KBM-7 (cell line): ENCODE data around the gene BLVRA.
"Not testable (repeated sequence)": the region's sequence is repeated elsewhere in the genome, so short reads cannot be mapped to it uniquely, and the experiment has no call there.

Experiments
- DNase-seq: peaks from one replicate; pipeline ENCODE4 v3.0.0-alpha.2; 2015
- in situ Hi-C: fragments of 300-500 bp; cut with MboI; formaldehyde crosslinking; loops from 2 replicates; pipeline ENCODE4 v1.14.3; 2020; ENCODE audit warnings: low sequenced_read_pairs, low pct_unique_long_range_greater_than_20kb, mixed read lengths

The BLVRA gene

GRCh38 chr7:43766564-43766963, 8.1 kb downstream of the BLVRA start:
- in situ Hi-C loops = no loop called here
- DNase-seq = no peak

- no peak for DNase-seq
Observed at GRCh38 chr7:43767311-43767710, 8.8 kb downstream of the BLVRA start.

GRCh38 chr7:43768201-43768886, 9.9 kb downstream of the BLVRA start:
- in situ Hi-C loops = no loop called here
- DNase-seq = no peak

More at GRCh38 chr7:43767311-43767710, 8.8 kb downstream of the BLVRA start:
- in situ Hi-C loops = no loop called here

- DNase-seq = no peak
- in situ Hi-C loops = no loop called here
Observed at GRCh38 chr7:43768887-43769272, 10.4 kb downstream of the BLVRA start.

GRCh38 chr7:43769281-43769680, 10.8 kb downstream of the BLVRA start:
- in situ Hi-C loops = no loop called here
- no peak for DNase-seq

GRCh38 chr7:43769791-43770465, 11.4 kb downstream of the BLVRA start:
- in situ Hi-C loops = no loop called here

GRCh38 chr7:43771128-43771527, 12.6 kb downstream of the BLVRA start:
- in situ Hi-C loops = no loop called here
- DNase-seq = no peak

More at GRCh38 chr7:43769791-43770465, 11.4 kb downstream of the BLVRA start:
- no peak for DNase-seq

- no peak for DNase-seq
- in situ Hi-C loops = no loop called here
Observed at GRCh38 chr7:43771573-43771972, 13.1 kb downstream of the BLVRA start.

GRCh38 chr7:43773268-43773667, 14.8 kb downstream of the BLVRA start:
- in situ Hi-C loops = not testable (repeated sequence)

GRCh38 chr7:43775255-43775654, 16.8 kb downstream of the BLVRA start:
- DNase-seq, in situ Hi-C loops: not testable (repeated sequence)

More at GRCh38 chr7:43773268-43773667, 14.8 kb downstream of the BLVRA start:
- DNase-seq = not testable (repeated sequence)

- in situ Hi-C loops, DNase-seq: not testable (repeated sequence)
Observed at GRCh38 chr7:43778293-43779044, 20.0 kb downstream of the BLVRA start.

- in situ Hi-C loops = no loop called here
- DNase-seq = no peak
Observed at GRCh38 chr7:43779045-43779812, 20.7 kb downstream of the BLVRA start.

GRCh38 chr7:43781726-43782607, 23.5 kb downstream of the BLVRA start:
- no peak for DNase-seq
- in situ Hi-C loops = no loop called here

GRCh38 chr7:43782768-43783555, 24.5 kb downstream of the BLVRA start:
- DNase-seq = no peak
- in situ Hi-C loops = no loop called here

GRCh38 chr7:43784030-43784584, 25.6 kb downstream of the BLVRA start:
- in situ Hi-C loops = no loop called here
- DNase-seq = no peak

GRCh38 chr7:43784585-43785087, 26.2 kb downstream of the BLVRA start:
- in situ Hi-C loops, DNase-seq: not testable (repeated sequence)

GRCh38 chr7:43785420-43785819, 26.9 kb downstream of the BLVRA start:
- in situ Hi-C loops = no loop called here

More at GRCh38 chr7:43785420-43785819, 26.9 kb downstream of the BLVRA start:
- DNase-seq = no peak
